AG04450 (cell line): Measurements from ENCODE around the gene TCTN3. TPM values are rescaled to one million over a fixed set of nuclear protein-coding genes. Genes with fewer than 3 reads are reported as not detected.
"Not testable (repeated sequence)": the region's sequence is repeated elsewhere in the genome, so short reads cannot be mapped to it uniquely, and the experiment has no call there.

Source experiments
- CTCF ChIA-PET: fragments of 300-600, 350-600 bp; formaldehyde crosslinking; extraction: SDS; loops from one replicate; lab custom pipeline; 2022; ENCODE audit warnings: antibody characterized with exemption, inconsistent platforms; lab: Charles Lee
- POLR2A ChIA-PET: fragments of 350-600 bp; formaldehyde crosslinking; extraction: SDS; loops from one replicate; lab custom pipeline; 2021; ENCODE audit warnings: antibody characterized with exemption, inconsistent platforms; lab: Yijun Ruan, JAX
- DNase-seq: peaks from one replicate; pipeline ENCODE4 v3.0.0-alpha.2; 2011; ENCODE audit warnings: low read depth, low spot score
- H3K27ac ChIP-seq: one replicate; pipeline ENCODE4 v1.5.1; 2012; ENCODE audit warnings: low read depth, low read length, control low read depth
- H3K27me3 ChIP-seq: one replicate; pipeline ENCODE4 v1.6.0; 2012; ENCODE audit warnings: low read length; ENCODE audit not compliant: control insufficient read depth, insufficient read depth
- H3K4me3 ChIP-seq: 2 replicates; pipeline ENCODE4 v1.5.1; 2011; ENCODE audit warnings: mild to moderate bottlenecking, low read depth, low read length, control low read depth
- H3K9me3 ChIP-seq: 2 replicates; pipeline ENCODE4 v1.5.1; 2012; ENCODE audit warnings: low read length; ENCODE audit not compliant: control insufficient read depth, insufficient read depth
- polyA plus RNA-seq: library from polyadenylated mRNA; depleted of rRNA; stranded (reverse); fragments of >200 nt; gene quantifications from 2 replicates; pipeline ENCODE4 v1.2.3, GENCODE V29; 2011
- TF ChIP-seq, protein P1 (sequence below): IDR thresholded peaks from 2 replicates; pipeline ENCODE4 v1.5.1; 2011; ENCODE audit warnings: low read depth, low read length, control low read depth, inconsistent platforms

TCTN3 gene
- polyA plus RNA-seq, 1 experiment, result 55.3 TPM

DNA sequence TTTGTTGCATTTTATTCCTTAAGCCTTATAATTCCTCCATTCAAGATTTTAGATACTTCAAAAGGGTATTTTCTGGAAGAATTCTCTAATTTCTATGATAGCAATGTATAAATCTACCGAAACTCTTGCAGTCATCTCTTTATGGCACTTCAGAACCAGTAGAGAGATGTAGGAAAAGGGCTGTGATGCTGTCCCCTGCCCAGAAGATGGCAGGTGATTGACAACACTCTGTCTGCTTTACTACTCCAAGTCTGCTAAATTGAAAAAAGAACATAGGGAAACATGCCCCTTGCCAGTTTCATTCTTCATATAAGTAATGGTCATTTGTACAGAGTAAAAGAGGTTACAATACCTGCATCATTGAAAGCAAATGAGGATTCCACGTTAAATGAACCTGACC lies 5.1 kb downstream of the TCTN3 start:
- ChIA-PET CTCF (interaction anchor here (0.6 to 3.3 kb wide), 4 partner anchors 17 to 258 kb away, joined by 3 to 23 read pairs (median 8); no protein-coding TSS in a partner anchor), POLR2A (interaction anchor here (0.6 kb wide), 1 partner anchor 34 kb away, joined by 5 read pairs; no protein-coding TSS in a partner anchor)
- Histone ChIP-seq H3K27me3 (no peaks in the 10 kb centered on the region), H3K9me3 (no peaks in the 10 kb centered on the region; the same call in 1 of the 2 replicates), H3K27ac (no peak overlapping the region), H3K4me3 (no peak overlapping the region)
- TF ChIP-seq, protein P1, sequence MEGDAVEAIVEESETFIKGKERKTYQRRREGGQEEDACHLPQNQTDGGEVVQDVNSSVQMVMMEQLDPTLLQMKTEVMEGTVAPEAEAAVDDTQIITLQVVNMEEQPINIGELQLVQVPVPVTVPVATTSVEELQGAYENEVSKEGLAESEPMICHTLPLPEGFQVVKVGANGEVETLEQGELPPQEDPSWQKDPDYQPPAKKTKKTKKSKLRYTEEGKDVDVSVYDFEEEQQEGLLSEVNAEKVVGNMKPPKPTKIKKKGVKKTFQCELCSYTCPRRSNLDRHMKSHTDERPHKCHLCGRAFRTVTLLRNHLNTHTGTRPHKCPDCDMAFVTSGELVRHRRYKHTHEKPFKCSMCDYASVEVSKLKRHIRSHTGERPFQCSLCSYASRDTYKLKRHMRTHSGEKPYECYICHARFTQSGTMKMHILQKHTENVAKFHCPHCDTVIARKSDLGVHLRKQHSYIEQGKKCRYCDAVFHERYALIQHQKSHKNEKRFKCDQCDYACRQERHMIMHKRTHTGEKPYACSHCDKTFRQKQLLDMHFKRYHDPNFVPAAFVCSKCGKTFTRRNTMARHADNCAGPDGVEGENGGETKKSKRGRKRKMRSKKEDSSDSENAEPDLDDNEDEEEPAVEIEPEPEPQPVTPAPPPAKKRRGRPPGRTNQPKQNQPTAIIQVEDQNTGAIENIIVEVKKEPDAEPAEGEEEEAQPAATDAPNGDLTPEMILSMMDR, result no peak
- DNase-seq, result no peak

DNA sequence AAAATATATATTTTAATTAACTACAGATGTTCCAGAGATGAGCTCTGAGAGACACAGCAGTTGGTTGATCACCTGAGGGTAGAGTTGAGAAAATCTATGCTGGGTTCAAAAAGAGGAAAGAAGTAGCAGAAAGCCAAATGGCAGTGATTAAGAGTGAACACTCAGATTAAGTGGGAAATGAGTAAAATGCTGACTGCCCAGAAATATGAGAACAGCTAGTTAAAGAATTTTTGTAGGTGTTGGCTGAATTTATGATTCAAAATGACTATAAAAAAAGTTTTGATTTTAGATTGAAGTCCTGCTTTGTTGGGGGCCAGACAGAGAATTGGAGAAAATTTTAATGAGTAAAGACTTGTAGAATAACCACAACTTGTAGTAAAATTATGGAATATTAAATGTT lies 9.8 kb downstream of the TCTN3 start:
- ChIA-PET POLR2A (no interaction called here), CTCF (interaction anchor here (1.4 to 2.7 kb wide), 2 partner anchors 9 to 10 kb away, joined by 4 to 38 read pairs; partner anchors contain the start of gene TCTN3)
- DNase-seq, result no peak
- H3K9me3 ChIP-seq, result no peaks in the 10 kb centered on the region
- TF ChIP-seq, protein P1, result no peak
- H3K27ac ChIP-seq, result no peak overlapping the region
- H3K4me3 ChIP-seq, result no peak overlapping the region
- no peaks in the 10 kb centered on the region for H3K27me3 ChIP-seq

DNA sequence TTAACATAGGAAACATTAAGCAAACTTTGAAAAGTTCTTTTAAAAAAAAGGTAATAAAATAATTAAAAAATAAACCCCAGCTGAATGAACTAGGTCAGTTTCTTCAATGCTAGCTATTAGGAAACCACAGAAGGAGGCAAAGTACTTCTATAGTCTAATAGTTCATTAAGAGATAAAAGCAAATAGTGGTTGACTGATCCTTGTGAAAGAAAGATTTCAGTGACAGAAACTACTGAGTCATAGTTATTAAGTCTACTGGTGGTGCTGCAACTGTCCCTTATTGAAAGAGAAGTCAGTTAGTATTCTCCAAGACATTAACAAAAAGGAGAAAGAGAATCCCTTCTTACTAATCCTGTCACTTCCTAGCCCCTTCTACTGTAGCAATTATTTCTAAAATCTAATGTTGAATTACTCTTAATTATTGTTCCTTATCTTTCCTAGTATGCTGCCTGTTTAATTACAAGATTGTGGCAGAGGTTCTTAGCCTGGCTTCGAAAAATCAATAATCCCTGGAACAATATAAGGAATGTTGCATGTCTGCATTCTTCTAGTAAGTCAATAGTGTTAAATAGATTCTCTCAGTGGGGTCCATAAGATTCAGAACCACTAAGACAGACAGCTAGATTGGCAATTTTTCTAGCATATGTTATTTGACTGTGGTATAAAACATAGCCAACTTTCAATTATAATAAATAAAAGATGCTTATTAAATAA lies 18.2 kb downstream of the TCTN3 start:
- CTCF ChIA-PET, result interaction anchor here (2.4 kb wide), 1 partner anchor 18 kb away, joined by 17 read pairs; the partner anchor contains the start of gene TCTN3
- POLR2A ChIA-PET, result no interaction called here
- TF ChIP-seq, protein P1, result no peak
- no peak for DNase-seq
- no peak overlapping the region for H3K4me3 ChIP-seq
- no peaks in the 10 kb centered on the region for H3K27me3 ChIP-seq
- H3K9me3 ChIP-seq, result no peaks in the 10 kb centered on the region
- no peak overlapping the region for H3K27ac ChIP-seq

DNA sequence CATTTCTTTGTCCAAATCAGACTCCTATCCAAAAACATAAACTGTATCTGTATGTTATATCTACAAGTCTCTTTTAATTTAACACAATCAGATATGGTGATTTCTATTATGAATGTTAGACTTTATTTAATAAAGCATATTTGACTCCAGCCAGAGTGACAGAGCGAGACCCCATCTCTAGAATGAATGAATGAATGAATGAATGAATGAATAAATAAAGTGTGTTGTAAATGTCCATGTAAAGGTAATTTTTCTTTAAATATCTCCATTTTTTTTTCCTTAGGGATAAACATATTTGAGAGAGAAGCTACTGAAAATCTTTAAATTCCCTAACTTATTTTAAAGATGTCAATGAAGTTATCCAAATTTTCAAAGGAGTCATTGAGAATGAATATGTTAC lies 19.1 kb downstream of the TCTN3 start:
- H3K9me3 ChIP-seq, result no peaks in the 10 kb centered on the region
- POLR2A ChIA-PET, result no interaction called here
- H3K4me3 ChIP-seq, result no peak overlapping the region
- TF ChIP-seq, protein P1, result no peak
- CTCF ChIA-PET, result interaction anchor here (2.4 kb wide), 1 partner anchor 19 kb away, joined by 17 read pairs; the partner anchor contains the start of gene TCTN3
- no peak overlapping the region for H3K27ac ChIP-seq
- DNase-seq, result no peak
- H3K27me3 ChIP-seq, result no peaks in the 10 kb centered on the region

DNA sequence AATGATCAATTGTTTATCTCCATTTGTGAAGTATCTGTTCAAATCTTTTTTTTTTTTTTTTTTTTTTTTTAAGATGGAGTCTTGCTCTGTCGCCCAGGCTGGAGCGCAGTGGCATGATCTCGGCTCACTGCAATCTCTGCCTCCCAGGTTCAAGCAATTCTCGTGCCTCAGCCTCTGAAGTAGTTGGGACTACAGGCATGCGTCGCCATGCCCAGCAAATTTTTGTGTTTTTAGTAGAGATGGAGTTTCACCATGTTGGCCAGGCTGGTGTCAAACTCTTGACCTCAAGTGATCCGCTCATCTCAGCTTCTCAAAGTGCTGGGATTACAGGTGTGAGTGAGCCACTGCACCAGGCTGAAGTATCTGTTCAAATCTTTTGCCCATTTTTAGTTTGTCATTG lies 21.1 kb downstream of the TCTN3 start:
- H3K27me3 ChIP-seq, H3K27ac ChIP-seq, POLR2A ChIA-PET, H3K4me3 ChIP-seq, H3K9me3 ChIP-seq, DNase-seq: not testable (repeated sequence)
- CTCF ChIA-PET, result interaction anchor here (0.8 to 1.5 kb wide), 4 partner anchors 21 to 169 kb away, joined by 3 to 18 read pairs (median 4); partner anchors contain the start of gene TCTN3
